ENCODE data around the gene MOB3B.

The MOB3B gene

GRCh38 chr9:27489087-27489876 lies 40.3 kb downstream of the MOB3B start:
- H3K27ac ChIP-seq (ENCODE audit: poor library complexity, severe bottlenecking): no peak overlapping the region

GRCh38 chr9:27487927-27488326 lies 41.7 kb downstream of the MOB3B start:
- Histone ChIP-seq H3K9me3 (ENCODE audit: severe bottlenecking) (no peaks in the 10 kb centered on the region), H3K27ac (ENCODE audit: poor library complexity, severe bottlenecking) (no peak overlapping the region), H3K36me3 (ENCODE audit: low read depth) (peaks cover 4% of the 10 kb centered on the region; the same call in 1 of the 2 replicates), H3K4me1 (ENCODE audit: insufficient read depth, poor library complexity, severe bottlenecking) (peaks cover 23% of the 10 kb centered on the region), H3K4me3 (ENCODE audit: severe bottlenecking) (no peak overlapping the region), H3K27me3 (ENCODE audit: insufficient read depth, poor library complexity, severe bottlenecking) (no peaks in the 10 kb centered on the region)
- ATAC-seq (ENCODE audit: low read depth) (no peak; the same call in 2 of the 3 replicates), DNase-seq (ENCODE audit: low spot score) (no peak)
- TF ChIP-seq CTCF (IDR thresholded peaks at IDR 0.05; ENCODE audit: poor library complexity, severe bottlenecking): no peak

More at GRCh38 chr9:27489087-27489876, 40.3 kb downstream of the MOB3B start:
- no peak for TF ChIP-seq CTCF (IDR thresholded peaks at IDR 0.05; ENCODE audit: poor library complexity, severe bottlenecking)
- Histone ChIP-seq H3K4me1 (ENCODE audit: insufficient read depth, poor library complexity, severe bottlenecking) (peaks cover 26% of the 10 kb centered on the region), H3K36me3 (ENCODE audit: low read depth) (peaks cover 4% of the 10 kb centered on the region; the same call in 1 of the 2 replicates), H3K9me3 (ENCODE audit: severe bottlenecking) (no peaks in the 10 kb centered on the region), H3K4me3 (ENCODE audit: severe bottlenecking) (no peak overlapping the region), H3K27me3 (ENCODE audit: insufficient read depth, poor library complexity, severe bottlenecking) (no peaks in the 10 kb centered on the region)
- ATAC-seq (ENCODE audit: low read depth) (no peak), DNase-seq (ENCODE audit: low spot score) (no peak)

- Histone ChIP-seq H3K36me3 (ENCODE audit: low read depth) (peaks cover 4% of the 10 kb centered on the region; the same call in 1 of the 2 replicates), H3K9me3 (ENCODE audit: severe bottlenecking) (no peaks in the 10 kb centered on the region), H3K4me1 (ENCODE audit: insufficient read depth, poor library complexity, severe bottlenecking) (peaks cover 16% of the 10 kb centered on the region), H3K27ac (ENCODE audit: poor library complexity, severe bottlenecking) (no peak overlapping the region), H3K27me3 (ENCODE audit: insufficient read depth, poor library complexity, severe bottlenecking) (no peaks in the 10 kb centered on the region), H3K4me3 (ENCODE audit: severe bottlenecking) (no peak overlapping the region)
- DNase-seq (ENCODE audit: low spot score) (no peak), ATAC-seq (ENCODE audit: low read depth) (no peak)
- no peak for TF ChIP-seq CTCF (IDR thresholded peaks at IDR 0.05; ENCODE audit: poor library complexity, severe bottlenecking)
These were observed 42.4 kb downstream of the MOB3B start for GRCh38 chr9:27487128-27487640.

- H3K4me3 ChIP-seq (ENCODE audit: severe bottlenecking): no peak overlapping the region
- no peak for TF ChIP-seq CTCF (IDR thresholded peaks at IDR 0.05; ENCODE audit: poor library complexity, severe bottlenecking)
- H3K27me3 ChIP-seq (ENCODE audit: insufficient read depth, poor library complexity, severe bottlenecking): no peaks in the 10 kb centered on the region
- DNase-seq (ENCODE audit: low spot score) (no peak), ATAC-seq (ENCODE audit: low read depth) (no peak)
- H3K4me1 ChIP-seq (ENCODE audit: insufficient read depth, poor library complexity, severe bottlenecking): no peaks in the 10 kb centered on the region
- no peak overlapping the region for H3K27ac ChIP-seq (ENCODE audit: poor library complexity, severe bottlenecking)
- peaks cover 4% of the 10 kb centered on the region; the same call in 1 of the 2 replicates for H3K36me3 ChIP-seq (ENCODE audit: low read depth)
- H3K9me3 ChIP-seq (ENCODE audit: severe bottlenecking): no peaks in the 10 kb centered on the region
These were observed 44.5 kb downstream of the MOB3B start for GRCh38 chr9:27485158-27485557.

- no peak for TF ChIP-seq CTCF (IDR thresholded peaks at IDR 0.05; ENCODE audit: poor library complexity, severe bottlenecking)
- Histone ChIP-seq H3K4me1 (ENCODE audit: insufficient read depth, poor library complexity, severe bottlenecking) (no peaks in the 10 kb centered on the region), H3K27ac (ENCODE audit: poor library complexity, severe bottlenecking) (no peak overlapping the region), H3K4me3 (ENCODE audit: severe bottlenecking) (no peak overlapping the region), H3K36me3 (ENCODE audit: low read depth) (peaks cover 11% of the 10 kb centered on the region), H3K9me3 (ENCODE audit: severe bottlenecking) (no peaks in the 10 kb centered on the region), H3K27me3 (ENCODE audit: insufficient read depth, poor library complexity, severe bottlenecking) (no peaks in the 10 kb centered on the region)
- no peak for ATAC-seq (ENCODE audit: low read depth)
- DNase-seq (ENCODE audit: low spot score): no peak
These were observed 46.0 kb downstream of the MOB3B start for GRCh38 chr9:27483576-27483975.
